Small intestine (tissue), 7 donors: ENCODE data around the gene FAM13A. TPM values are rescaled to one million over a fixed set of nuclear protein-coding genes. Genes with fewer than 3 reads are reported as not detected.

Experiments used
- DNase-seq, 2 donors: peaks; one replicate each; pipeline versions ENCODE4 v3.0.0 to v3.0.0-alpha.2; 2013
- FAIRE-seq: peaks from 2 replicates; lab custom pipeline; 2012; peaks lifted over from hg19 to GRCh38; lab: Jason Lieb, UNC
- H3K27ac ChIP-seq, 3 donors: one replicate each; pipeline ENCODE4 v1.5.1; 2013; ENCODE audit warnings: low read length in 2 of 3, mild to moderate bottlenecking in 2 of 3, control low read depth in 1 of 3, inconsistent platforms in 1 of 3, low read depth in 1 of 3, moderate library complexity in 1 of 3
- H3K27me3 ChIP-seq, 3 donors: one replicate each; pipeline ENCODE4 v1.6.1; 2013; ENCODE audit warnings: low read length in 3 of 3, inconsistent platforms in 1 of 3; ENCODE audit not compliant: control insufficient read depth in 3 of 3, insufficient read depth in 3 of 3
- H3K36me3 ChIP-seq, 3 donors: one replicate each; pipeline ENCODE4 v1.6.1; 2013; ENCODE audit warnings: low read length in 3 of 3, inconsistent platforms in 1 of 3, low read depth in 1 of 3, mild to moderate bottlenecking in 1 of 3, moderate library complexity in 1 of 3; ENCODE audit not compliant: control insufficient read depth in 3 of 3, insufficient read depth in 2 of 3
- H3K4me1 ChIP-seq, 3 donors: one replicate each; pipeline ENCODE4 v1.6.1; 2013; ENCODE audit warnings: low read length in 2 of 3, inconsistent platforms in 1 of 3, low read depth in 1 of 3, mild to moderate bottlenecking in 1 of 3, moderate library complexity in 1 of 3; ENCODE audit not compliant: control insufficient read depth in 3 of 3, insufficient read depth in 2 of 3
- H3K4me3 ChIP-seq, 3 donors: one replicate each; pipeline ENCODE4 v1.5.1; 2013; ENCODE audit warnings: low read length in 3 of 3, control low read depth in 1 of 3, inconsistent platforms in 1 of 3, low read depth in 1 of 3, mild to moderate bottlenecking in 1 of 3, moderate library complexity in 1 of 3
- H3K9me3 ChIP-seq, 2 donors: one replicate each; pipeline ENCODE4 v1.6.1; 2013; ENCODE audit warnings: low read depth in 1 of 2, low read length in 1 of 2; ENCODE audit not compliant: control insufficient read depth in 2 of 2, insufficient read depth in 1 of 2
- WGBS, 3 donors: extraction: QIAGEN DNeasy Blood & Tissue Kit; methylation state at CpG; one replicate each; pipeline ENCODE4 v1.1.7; 2013; 5-methylcytosine and 5-hydroxymethylcytosine counted together
- polyA plus RNA-seq, 4 donors: library from polyadenylated mRNA; stranded (reverse) in 3 of 4; unstranded in 1 of 4; fragments of 200-250 nt in 3 of 4; fragments of 120-200 nt in 1 of 4; gene quantifications; one replicate each; pipeline versions ENCODE4 v1.2.1 to v1.2.3, GENCODE V29; 2013
- donor health status: healthy with polysubstance abuse.
- donor health status: control.
- donor health status: control.
- donor health status: Bipolar disorder and iron deficiency.
- donor health status: healthy.

Gene FAM13A
- polyA plus RNA-seq, 4 donors = 11.2 to 81.0 (median 58.4) TPM

GRCh38 chr4:88940506-88940905 lies 116.5 kb downstream of the FAM13A start:
- DNase-seq (no peak), FAIRE-seq (no peak)
- Histone ChIP-seq H3K4me3 (no peak overlapping the region), H3K27me3 (no peaks in the 10 kb centered on the region), H3K27ac (no peak overlapping the region), H3K9me3 (no peaks in the 10 kb centered on the region), H3K4me1 (no peaks in the 10 kb centered on the region), H3K36me3 (peaks cover 0 to 3% (median 0%) of the 10 kb centered on the region in 3 donors)
- 64 to 70% (median 69%) methylated on average over 2 of the region's 2 CpGs for WGBS, 3 donors

- WGBS, 3 donors = 83 to 84% (median 84%) methylated on average over 3 of the region's 3 CpGs
- DNase-seq (no peak), FAIRE-seq (no peak)
- H3K27ac ChIP-seq = no peak overlapping the region
- H3K27me3 ChIP-seq = no peaks in the 10 kb centered on the region
- H3K36me3 ChIP-seq = peaks cover 0 to 3% (median 0%) of the 10 kb centered on the region in 3 donors
- H3K4me1 ChIP-seq = no peaks in the 10 kb centered on the region
- no peaks in the 10 kb centered on the region for H3K9me3 ChIP-seq
- no peak overlapping the region for H3K4me3 ChIP-seq
Observed at GRCh38 chr4:88939697-88940096, 117.3 kb downstream of the FAM13A start.

- Histone ChIP-seq H3K4me3 (no peak overlapping the region), H3K27ac (no peak overlapping the region), H3K9me3 (no peaks in the 10 kb centered on the region), H3K36me3 (peaks cover 0 to 3% (median 0%) of the 10 kb centered on the region in 3 donors), H3K4me1 (peaks cover 0 to 10% (median 0%) of the 10 kb centered on the region in 3 donors), H3K27me3 (no peaks in the 10 kb centered on the region)
- DNase-seq = no peak
- no peak for FAIRE-seq
Observed at GRCh38 chr4:88938138-88938537, 118.8 kb downstream of the FAM13A start.

GRCh38 chr4:88937081-88937480 lies 119.9 kb downstream of the FAM13A start:
- Histone ChIP-seq H3K36me3 (peaks cover 0 to 3% (median 0%) of the 10 kb centered on the region in 3 donors), H3K4me1 (peaks cover 0 to 10% (median 0%) of the 10 kb centered on the region in 3 donors), H3K4me3 (no peak overlapping the region), H3K9me3 (no peaks in the 10 kb centered on the region), H3K27me3 (no peaks in the 10 kb centered on the region), H3K27ac (no peak overlapping the region)
- no peak for FAIRE-seq
- no peak for DNase-seq
- WGBS, 3 donors = 67 to 84% (median 80%) methylated on average over 2 of the region's 2 CpGs

- Histone ChIP-seq H3K27me3 (no peaks in the 10 kb centered on the region), H3K4me1 (peaks cover 0 to 10% (median 0%) of the 10 kb centered on the region in 3 donors), H3K27ac (peak overlapping the region in 1 of 3 donors; percentile 71), H3K36me3 (peaks cover 0 to 13% (median 3%) of the 10 kb centered on the region in 3 donors), H3K9me3 (peaks cover 0 to 10% of the 10 kb centered on the region in 2 donors), H3K4me3 (no peak overlapping the region)
- 27 to 58% (median 50%) methylated on average over 3 of the region's 3 CpGs for WGBS, 3 donors
- peak; percentile 63 to 65 for DNase-seq
- no peak for FAIRE-seq
Observed at GRCh38 chr4:88933414-88934160, 123.4 kb downstream of the FAM13A start.

- WGBS, 3 donors = 53 to 63% (median 59%) methylated on average over 1 of the region's 1 CpG
- FAIRE-seq (no peak), DNase-seq (no peak)
- Histone ChIP-seq H3K36me3 (peaks cover 0 to 12% (median 3%) of the 10 kb centered on the region in 3 donors), H3K9me3 (peaks cover 0 to 10% of the 10 kb centered on the region in 2 donors), H3K4me3 (no peak overlapping the region), H3K4me1 (peaks cover 0 to 4% (median 0%) of the 10 kb centered on the region in 3 donors), H3K27ac (no peak overlapping the region), H3K27me3 (no peaks in the 10 kb centered on the region)
Observed at GRCh38 chr4:88928852-88929251, 128.1 kb downstream of the FAM13A start.

- peaks cover 0 to 10% of the 10 kb centered on the region in 2 donors for H3K9me3 ChIP-seq
- no peak overlapping the region for H3K27ac ChIP-seq
- no peak overlapping the region for H3K4me3 ChIP-seq
- no peaks in the 10 kb centered on the region for H3K27me3 ChIP-seq
- H3K36me3 ChIP-seq = peaks cover 0 to 12% (median 3%) of the 10 kb centered on the region in 3 donors
- DNase-seq (no peak), FAIRE-seq (peak; percentile 88)
- no peaks in the 10 kb centered on the region for H3K4me1 ChIP-seq
Observed at GRCh38 chr4:88927420-88927819, 129.6 kb downstream of the FAM13A start.

- Histone ChIP-seq H3K27ac (no peak overlapping the region), H3K27me3 (no peaks in the 10 kb centered on the region), H3K9me3 (no peaks in the 10 kb centered on the region), H3K4me1 (no peaks in the 10 kb centered on the region), H3K36me3 (no peaks in the 10 kb centered on the region), H3K4me3 (no peak overlapping the region)
- FAIRE-seq = no peak
- no peak for DNase-seq
Observed at GRCh38 chr4:88919056-88919455, 137.9 kb downstream of the FAM13A start.
